HepG2 (cell line): ENCODE measurements around the gene ACSS2. TPM values are rescaled to one million over a fixed set of nuclear protein-coding genes. Genes with fewer than 3 reads are reported as not detected.
A peak's percentile ranks its signal among the peaks of the same experiment; 100 is the strongest.

Source experiments
- AGO1 ChIP-seq: fragments of 200-400 bp; formaldehyde crosslinking; IDR thresholded peaks from 2 replicates; pipeline ENCODE4 v1.6.1; 2017; ENCODE audit warnings: mild to moderate bottlenecking, low read depth, low read length, moderate library complexity; ENCODE audit not compliant: poor library complexity, severe bottlenecking
- ATF6 ChIP-seq: sonication (generic); formaldehyde crosslinking; conservative IDR thresholded peaks from 2 replicates; pipeline ENCODE4 v1.4.0; 2020; ENCODE audit warnings: missing genetic modification reagents
- MXI1 ChIP-seq: IDR thresholded peaks from 3 replicates; pipeline ENCODE4 v1.6.1; 2012; ENCODE audit warnings: low read depth, low read length, inconsistent platforms, borderline replicate concordance
- PAX8 ChIP-seq: sonication (generic); formaldehyde crosslinking; IDR thresholded peaks from 2 replicates; pipeline ENCODE4 v1.8.0; 2022; ENCODE audit warnings: mild to moderate bottlenecking, missing genetic modification reagents, borderline replicate concordance
- PCBP2 ChIP-seq: fragments of 200-400 bp; formaldehyde crosslinking; optimal IDR thresholded peaks from 2 replicates; pipeline ENCODE3; 2018; ENCODE audit warnings: low read length, low read depth; ENCODE audit not compliant: poor library complexity, severe bottlenecking
- RAD51 ChIP-seq: fragments of 450-650 bp; IDR thresholded peaks from 2 replicates; pipeline ENCODE4 v1.6.1; 2016; ENCODE audit warnings: borderline replicate concordance
- SP5 ChIP-seq: IDR thresholded peaks from 2 replicates; pipeline ENCODE4 v1.6.1; 2016; ENCODE audit warnings: low read depth, borderline replicate concordance
- THAP9 ChIP-seq: sonication (generic); formaldehyde crosslinking; IDR thresholded peaks from 2 replicates; pipeline ENCODE4; 2020; ENCODE audit warnings: missing genetic modification reagents, mild to moderate bottlenecking, borderline replicate concordance
- ZBTB2 ChIP-seq: sonication (generic); formaldehyde crosslinking; IDR thresholded peaks from 2 replicates; pipeline ENCODE4 v1.8.0; 2022; ENCODE audit warnings: low read depth, missing genetic modification reagents
- ZBTB40 ChIP-seq, 2 experiments: fragments of 450-650 bp in 1 of 2; sonication (generic) in 1 of 2; formaldehyde crosslinking in 1 of 2; IDR thresholded peaks; 2 replicates each; pipeline versions ENCODE4 v1.6.1 to v1.8.0; 2016 to 2022; ENCODE audit warnings: antibody characterized with exemption in 1 of 2, mild to moderate bottlenecking in 1 of 2, missing genetic modification reagents in 1 of 2
- ZNF557 ChIP-seq: sonication (generic); formaldehyde crosslinking; IDR thresholded peaks from 2 replicates; pipeline ENCODE4 v1.4.0; 2020; ENCODE audit warnings: missing genetic modification reagents
- polyA plus RNA-seq, 8 experiments: library from polyadenylated mRNA; depleted of rRNA in 3 of 8; stranded (reverse) in 7 of 8; unstranded in 1 of 8; fragments of >200 nt; fragmentation: Illumina TruSeq in 4 of 8; extraction: Trizol in 4 of 8; gene quantifications; 2 replicates each; pipeline versions ENCODE4 v1.2.1 to v1.2.3, GENCODE V29; 2011 to 2016; ENCODE audit warnings: low read depth in 4 of 8, missing spikeins in 1 of 8, mixed read lengths in 1 of 8; ENCODE audit not compliant: insufficient read depth in 1 of 8
- total RNA-seq, 5 experiments: library from RNA; depleted of rRNA; stranded (reverse); fragments of >200 nt; fragmentation: Illumina TruSeq; extraction: Trizol; gene quantifications; 2 replicates each; pipeline ENCODE4 v1.2.3, GENCODE V29; 2016; ENCODE audit warnings: low read depth in 1 of 5

The ACSS2 gene
- total and polyA plus RNA-seq, 2 of the 13 experiments (the other 11 are each of a cell fraction or from before 2014, with no cell fraction given) = 72.8 to 89.7 TPM

GRCh38 chr20:34876406-34877282 lies at the start of gene ACSS2 (continued):
- peak; percentile 43 for TF ChIP-seq THAP9 (CRISPR knock-in tag)
- TF ChIP-seq PCBP2 = no peak
- TF ChIP-seq ATF6 (CRISPR knock-in tag) = no peak
- TF ChIP-seq PAX8 (CRISPR knock-in tag) = peak; percentile 52; the same call in 1 of the 2 replicates
- 0 out of 2 replicates have a peak, but pooled peaks have one; percentile 5 for TF ChIP-seq ZNF557 (CRISPR knock-in tag)
- no peak; the same call in 1 of the 2 replicates for TF ChIP-seq SP5 (CRISPR knock-in tag)
- TF ChIP-seq ZBTB40 (IDR thresholded peaks at IDR 0.05) = no peak
- peak; percentile 80; the same call in 1 of the 2 replicates for TF ChIP-seq ZBTB40 (CRISPR knock-in tag; IDR thresholded peaks at IDR 0.05)
- TF ChIP-seq RAD51 = no peak
- TF ChIP-seq AGO1 = peak; percentile 44
- no peak; the same call in 2 of the 3 replicates for TF ChIP-seq MXI1
- no peak for TF ChIP-seq ZBTB2 (CRISPR knock-in tag)
